ENCODE data around the gene MTAP.
A peak's percentile ranks its signal among the peaks of the same experiment; 100 is the strongest.
"Not testable (repeated sequence)": the region's sequence is repeated elsewhere in the genome, so short reads cannot be mapped to it uniquely, and the experiment has no call there.

MTAP gene

DNA sequence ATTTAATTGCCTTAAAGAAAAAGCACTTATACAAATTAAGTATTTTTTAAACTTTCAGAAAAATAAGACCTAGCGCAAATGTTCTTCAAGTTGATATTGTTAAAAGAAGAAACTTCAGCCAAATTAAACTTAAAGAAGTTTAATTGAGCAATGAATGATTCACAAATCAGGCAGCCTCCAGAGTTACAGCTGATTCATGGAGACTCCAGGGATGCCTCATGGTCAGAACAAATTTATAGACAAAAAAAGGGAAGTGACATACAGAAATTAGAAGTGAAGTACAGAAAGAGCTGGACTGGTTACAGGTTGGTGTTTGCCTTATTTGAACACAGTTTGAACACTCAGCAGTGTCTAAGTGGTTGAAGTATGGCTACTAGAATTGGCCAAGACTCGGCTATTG, 131.4 kb downstream of the MTAP start:
- Histone ChIP-seq H3K4me1 (ENCODE audit: insufficient read depth, insufficient read length) (no peaks in the 10 kb centered on the region), H3K36me3 (ENCODE audit: insufficient read depth, insufficient read length, low read length) (no peaks in the 10 kb centered on the region), H3K9me3 (ENCODE audit: insufficient read depth, low read length) (no peaks in the 10 kb centered on the region), H3K9ac (ENCODE audit: insufficient read length, low read depth) (no peak overlapping the region), H3K4me3 (ENCODE audit: insufficient read length, low read depth) (no peak overlapping the region), H3K27me3 (ENCODE audit: insufficient read depth, insufficient read length) (no peaks in the 10 kb centered on the region)
- no peak for TF ChIP-seq SUZ12 (IDR thresholded peaks at IDR 0.05; ENCODE audit: extremely low read depth, insufficient read depth, insufficient read length)
- no peak for TF ChIP-seq ZNF274 (IDR thresholded peaks at IDR 0.05; ENCODE audit: low read depth, low read length)
- TF ChIP-seq YY1 (IDR thresholded peaks at IDR 0.05; ENCODE audit: insufficient read depth, insufficient read length) = no peak
- no peak for DNase-seq (ENCODE audit: low read depth, low spot score)

GRCh38 chr9:21935631-21936030, 133.2 kb downstream of the MTAP start:
- Histone ChIP-seq H3K36me3 (ENCODE audit: insufficient read depth, insufficient read length, low read length) (no peaks in the 10 kb centered on the region), H3K27me3 (ENCODE audit: insufficient read depth, insufficient read length) (no peaks in the 10 kb centered on the region), H3K9ac (ENCODE audit: insufficient read length, low read depth) (no peak overlapping the region), H3K4me3 (ENCODE audit: insufficient read length, low read depth) (no peak overlapping the region), H3K9me3 (ENCODE audit: insufficient read depth, low read length) (no peaks in the 10 kb centered on the region), H3K4me1 (ENCODE audit: insufficient read depth, insufficient read length) (no peaks in the 10 kb centered on the region)
- DNase-seq (ENCODE audit: low read depth, low spot score) = peak; percentile 20
- TF ChIP-seq SUZ12 (IDR thresholded peaks at IDR 0.05; ENCODE audit: extremely low read depth, insufficient read depth, insufficient read length) (no peak), YY1 (IDR thresholded peaks at IDR 0.05; ENCODE audit: insufficient read depth, insufficient read length) (no peak), ZNF274 (IDR thresholded peaks at IDR 0.05; ENCODE audit: low read depth, low read length) (no peak)

DNA sequence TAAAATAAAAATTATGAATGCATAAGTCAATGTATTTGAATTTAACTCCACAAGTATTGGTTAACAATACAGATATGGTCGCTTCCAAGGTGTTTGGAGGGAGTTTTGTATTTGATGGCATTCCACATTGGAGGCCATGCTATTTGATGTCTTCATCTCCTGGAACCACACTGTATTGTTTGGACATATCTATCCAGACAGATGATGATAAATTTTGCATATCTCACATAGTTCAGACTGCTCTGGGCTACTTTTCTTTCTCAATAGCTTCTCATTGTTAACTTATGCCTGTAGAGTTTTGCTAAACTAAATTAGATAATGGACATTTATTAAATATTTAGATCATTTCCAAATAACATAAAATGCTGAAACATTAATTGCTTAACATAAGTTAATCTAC, 133.7 kb downstream of the MTAP start:
- Histone ChIP-seq H3K9ac (ENCODE audit: insufficient read length, low read depth) (no peak overlapping the region), H3K4me1 (ENCODE audit: insufficient read depth, insufficient read length) (no peaks in the 10 kb centered on the region), H3K4me3 (ENCODE audit: insufficient read length, low read depth) (no peak overlapping the region), H3K36me3 (ENCODE audit: insufficient read depth, insufficient read length, low read length) (no peaks in the 10 kb centered on the region), H3K27me3 (ENCODE audit: insufficient read depth, insufficient read length) (no peaks in the 10 kb centered on the region), H3K9me3 (ENCODE audit: insufficient read depth, low read length) (no peaks in the 10 kb centered on the region)
- DNase-seq (ENCODE audit: low read depth, low spot score) = no peak
- TF ChIP-seq ZNF274 (IDR thresholded peaks at IDR 0.05; ENCODE audit: low read depth, low read length) = no peak
- TF ChIP-seq YY1 (IDR thresholded peaks at IDR 0.05; ENCODE audit: insufficient read depth, insufficient read length) = no peak
- no peak for TF ChIP-seq SUZ12 (IDR thresholded peaks at IDR 0.05; ENCODE audit: extremely low read depth, insufficient read depth, insufficient read length)

- Histone ChIP-seq H3K4me3 (ENCODE audit: insufficient read length, low read depth) (no peak overlapping the region), H3K9me3 (ENCODE audit: insufficient read depth, low read length) (no peaks in the 10 kb centered on the region), H3K4me1 (ENCODE audit: insufficient read depth, insufficient read length) (no peaks in the 10 kb centered on the region), H3K36me3 (ENCODE audit: insufficient read depth, insufficient read length, low read length) (no peaks in the 10 kb centered on the region), H3K27me3 (ENCODE audit: insufficient read depth, insufficient read length) (no peaks in the 10 kb centered on the region), H3K9ac (ENCODE audit: insufficient read length, low read depth) (no peak overlapping the region)
- TF ChIP-seq SUZ12 (IDR thresholded peaks at IDR 0.05; ENCODE audit: extremely low read depth, insufficient read depth, insufficient read length) = no peak
- TF ChIP-seq YY1 (IDR thresholded peaks at IDR 0.05; ENCODE audit: insufficient read depth, insufficient read length) = no peak
- no peak for TF ChIP-seq ZNF274 (IDR thresholded peaks at IDR 0.05; ENCODE audit: low read depth, low read length)
- DNase-seq (ENCODE audit: low read depth, low spot score) = no peak
Observed at GRCh38 chr9:21941337-21941995, 139.0 kb downstream of the MTAP start.

DNA sequence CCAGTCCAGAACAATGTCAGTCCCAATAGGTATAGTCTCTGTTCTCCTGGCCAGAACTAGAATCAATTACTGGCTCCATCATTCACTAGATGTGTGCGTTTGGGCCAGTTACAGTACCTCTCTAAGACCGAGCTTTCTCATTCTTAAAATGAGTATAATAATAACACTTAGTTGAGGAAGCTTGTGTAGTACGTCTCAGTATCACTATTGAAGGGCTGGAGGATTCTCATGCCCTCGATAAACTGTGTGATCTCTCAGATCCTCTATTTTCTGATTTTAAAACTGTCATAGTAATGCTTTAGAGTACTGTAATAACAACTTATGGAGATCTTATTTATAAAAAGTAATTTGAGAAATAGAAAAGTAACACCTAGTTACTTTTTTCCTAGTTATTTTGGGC, 141.0 kb downstream of the MTAP start:
- Histone ChIP-seq H3K4me1 (ENCODE audit: insufficient read depth, insufficient read length) (no peaks in the 10 kb centered on the region), H3K36me3 (ENCODE audit: insufficient read depth, insufficient read length, low read length) (no peaks in the 10 kb centered on the region), H3K4me3 (ENCODE audit: insufficient read length, low read depth) (no peak overlapping the region), H3K9me3 (ENCODE audit: insufficient read depth, low read length) (no peaks in the 10 kb centered on the region), H3K9ac (ENCODE audit: insufficient read length, low read depth) (no peak overlapping the region), H3K27me3 (ENCODE audit: insufficient read depth, insufficient read length) (no peaks in the 10 kb centered on the region)
- no peak for DNase-seq (ENCODE audit: low read depth, low spot score)
- TF ChIP-seq YY1 (IDR thresholded peaks at IDR 0.05; ENCODE audit: insufficient read depth, insufficient read length) (no peak), SUZ12 (IDR thresholded peaks at IDR 0.05; ENCODE audit: extremely low read depth, insufficient read depth, insufficient read length) (no peak)

- H3K9ac ChIP-seq (ENCODE audit: insufficient read length, low read depth) = no peak overlapping the region
- no peaks in the 10 kb centered on the region for H3K36me3 ChIP-seq (ENCODE audit: insufficient read depth, insufficient read length, low read length)
- no peaks in the 10 kb centered on the region for H3K4me1 ChIP-seq (ENCODE audit: insufficient read depth, insufficient read length)
- no peak for DNase-seq (ENCODE audit: low read depth, low spot score)
- no peak overlapping the region for H3K4me3 ChIP-seq (ENCODE audit: insufficient read length, low read depth)
- no peaks in the 10 kb centered on the region for H3K27me3 ChIP-seq (ENCODE audit: insufficient read depth, insufficient read length)
- no peaks in the 10 kb centered on the region for H3K9me3 ChIP-seq (ENCODE audit: insufficient read depth, low read length)
- no peak for TF ChIP-seq ZNF274 (IDR thresholded peaks at IDR 0.05; ENCODE audit: low read depth, low read length)
- no peak for TF ChIP-seq YY1 (IDR thresholded peaks at IDR 0.05; ENCODE audit: insufficient read depth, insufficient read length)
- TF ChIP-seq SUZ12 (IDR thresholded peaks at IDR 0.05; ENCODE audit: extremely low read depth, insufficient read depth, insufficient read length) = no peak
Observed at GRCh38 chr9:21945606-21946005, 143.2 kb downstream of the MTAP start.

GRCh38 chr9:21958833-21959232, 156.4 kb downstream of the MTAP start:
- TF ChIP-seq ZNF274 (IDR thresholded peaks at IDR 0.05; ENCODE audit: low read depth, low read length) = no peak
- TF ChIP-seq SUZ12 (IDR thresholded peaks at IDR 0.05; ENCODE audit: extremely low read depth, insufficient read depth, insufficient read length) = no peak
- no peak for TF ChIP-seq YY1 (IDR thresholded peaks at IDR 0.05; ENCODE audit: insufficient read depth, insufficient read length)
- H3K4me3 ChIP-seq (ENCODE audit: insufficient read length, low read depth) = no peak overlapping the region
- no peaks in the 10 kb centered on the region; the same call in 1 of the 2 replicates for H3K9me3 ChIP-seq (ENCODE audit: insufficient read depth, low read length)
- H3K4me1 ChIP-seq (ENCODE audit: insufficient read depth, insufficient read length) = no peaks in the 10 kb centered on the region
- H3K36me3 ChIP-seq (ENCODE audit: insufficient read depth, insufficient read length, low read length) = no peaks in the 10 kb centered on the region
- no peak for DNase-seq (ENCODE audit: low read depth, low spot score)
- peaks cover 17% of the 10 kb centered on the region for H3K27me3 ChIP-seq (ENCODE audit: insufficient read depth, insufficient read length)
- H3K9ac ChIP-seq (ENCODE audit: insufficient read length, low read depth) = no peak overlapping the region

GRCh38 chr9:21959268-21959667, 156.8 kb downstream of the MTAP start:
- not testable (repeated sequence) for H3K9ac ChIP-seq (ENCODE audit: insufficient read length, low read depth); H3K4me1 ChIP-seq (ENCODE audit: insufficient read depth, insufficient read length); H3K4me3 ChIP-seq (ENCODE audit: insufficient read length, low read depth); H3K36me3 ChIP-seq (ENCODE audit: insufficient read depth, insufficient read length, low read length); H3K9me3 ChIP-seq (ENCODE audit: insufficient read depth, low read length); DNase-seq (ENCODE audit: low read depth, low spot score)
- H3K27me3 ChIP-seq (ENCODE audit: insufficient read depth, insufficient read length) = peaks cover 21% of the 10 kb centered on the region
